Stomach (tissue), 9 donors: ENCODE results near the gene GPR152. TPM values are rescaled to one million over a fixed set of nuclear protein-coding genes. Genes with fewer than 3 reads are reported as not detected.
A peak's percentile ranks its signal among the peaks of the same experiment; 100 is the strongest.

Experiments
- DNase-seq, 2 donors: peaks; one replicate each; pipeline versions ENCODE4 v3.0.0 to v3.0.0-alpha.2; 2013 to 2019
- H3K27ac ChIP-seq, 5 donors: fragments of 200-600 bp in 4 of 5; sonication (generic) in 4 of 5; one replicate each; pipeline ENCODE4 v1.5.1; 2013 to 2019; ENCODE audit warnings: mild to moderate bottlenecking in 1 of 5, moderate library complexity in 1 of 5
- H3K27me3 ChIP-seq, 3 donors: fragments of 200-600 bp; sonication (generic); one replicate each; pipeline ENCODE4 v1.5.1; 2017 to 2019; ENCODE audit warnings: mixed run types in 1 of 3
- H3K36me3 ChIP-seq, 4 donors: fragments of 200-600 bp; sonication (generic); 1 replicate in 3 of 4; 2 replicates in 1 of 4; pipeline ENCODE4 v1.5.1; 2016 to 2019
- H3K4me1 ChIP-seq, 4 donors: fragments of 200-600 bp; sonication (generic); one replicate each; pipeline ENCODE4 v1.5.1; 2016 to 2019
- H3K4me3 ChIP-seq, 4 donors: fragments of 200-600 bp; sonication (generic) in 3 of 4; one replicate each; pipeline ENCODE4 v1.5.1; 2016 to 2019; ENCODE audit warnings: mild to moderate bottlenecking in 1 of 4
- H3K9me3 ChIP-seq, 4 donors: fragments of 200-600 bp; sonication (generic); one replicate each; pipeline ENCODE4 v1.5.1; 2016 to 2019
- CTCF ChIP-seq, 7 experiments: fragments of 450-650 bp in 4 of 7; fragments of 200-600 bp in 3 of 7; sonication (generic) in 3 of 7; IDR thresholded peaks; one replicate each; pipeline ENCODE4 v1.5.1; 2016 to 2019; ENCODE audit warnings: antibody characterized with exemption in 7 of 7, control low read depth in 2 of 7, mild to moderate bottlenecking in 1 of 7
- EP300 ChIP-seq: sonication (generic); formaldehyde crosslinking; IDR thresholded peaks from one replicate; pipeline ENCODE4 v1.6.1; 2017; ENCODE audit warnings: antibody characterized with exemption
- POLR2A ChIP-seq, 4 donors: fragments of 450-650 bp; IDR thresholded peaks; one replicate each; pipeline ENCODE4 v1.6.1; 2016; ENCODE audit warnings: antibody characterized with exemption in 4 of 4, control low read depth in 2 of 4, mild to moderate bottlenecking in 1 of 4, moderate library complexity in 1 of 4
- POLR2AphosphoS5 ChIP-seq, 3 donors: sonication (generic); formaldehyde crosslinking; IDR thresholded peaks; one replicate each; pipeline ENCODE4 v1.6.1; 2016; ENCODE audit warnings: antibody characterized with exemption in 3 of 3
- WGBS, 5 donors: extraction: QIAGEN DNeasy Blood & Tissue Kit in 3 of 5; methylation state at CpG; one replicate each; pipeline versions ENCODE4 v1.1.5 to v1.1.7; 2013 to 2018; 5-methylcytosine and 5-hydroxymethylcytosine counted together
- intact Hi-C: fragments of 100-400 bp; cut with DNase I; formaldehyde crosslinking; loops from one replicate; pipeline ENCODE4 v1.15.1; 2023; ENCODE audit warnings: low total_unique reads
- polyA plus RNA-seq, 3 donors: library from polyadenylated mRNA; stranded (reverse); fragments of 200-250 nt; gene quantifications; one replicate each; pipeline ENCODE4 v1.2.3, GENCODE V29; 2013
- total RNA-seq, 5 donors: library from RNA; depleted of rRNA; stranded (reverse); fragments of >200 nt; gene quantifications; one replicate each; pipeline versions ENCODE4 v1.1.0 to v1.2.3, GENCODE V29; 2014 to 2016
- donor health status: healthy with polysubstance abuse.
- donor health status: Bipolar disorder and iron deficiency.
- donor health status: healthy.

The GPR152 gene
- total and polyA plus RNA-seq, 8 donors: not detected

- Histone ChIP-seq H3K4me3 (no peak overlapping the region), H3K4me1 (peaks cover 17 to 62% (median 44%) of the 10 kb centered on the region in 4 donors), H3K27ac (no peak overlapping the region), H3K27me3 (peaks cover 0 to 87% (median 0%) of the 10 kb centered on the region in 3 donors), H3K9me3 (no peaks in the 10 kb centered on the region), H3K36me3 (no peaks in the 10 kb centered on the region)
- WGBS, 5 donors: 72 to 83% (median 76%) methylated on average over 10 to 17 of the region's 17 CpGs
- intact Hi-C loops: no loop called here
- DNase-seq: no peak
- no peak for TF ChIP-seq CTCF (IDR thresholded peaks at IDR 0.05)
- no peak for TF ChIP-seq POLR2A (IDR thresholded peaks at IDR 0.05)
- no peak for TF ChIP-seq POLR2AphosphoS5 (IDR thresholded peaks at IDR 0.05)
- TF ChIP-seq EP300: no peak
These were observed 41.3 kb downstream of the GPR152 start for GRCh38 chr11:67410984-67411784.

GRCh38 chr11:67410369-67410831 lies 42.1 kb downstream of the GPR152 start:
- Histone ChIP-seq H3K27ac (peak overlapping the region in 1 of 5 donors; percentile 66), H3K36me3 (no peaks in the 10 kb centered on the region), H3K4me3 (no peak overlapping the region), H3K27me3 (peaks cover 0 to 87% (median 0%) of the 10 kb centered on the region in 3 donors), H3K9me3 (no peaks in the 10 kb centered on the region), H3K4me1 (peaks cover 9 to 54% (median 39%) of the 10 kb centered on the region in 4 donors)
- intact Hi-C loops: no loop called here
- TF ChIP-seq POLR2AphosphoS5 (IDR thresholded peaks at IDR 0.05) (no peak), POLR2A (IDR thresholded peaks at IDR 0.05) (no peak), CTCF (IDR thresholded peaks at IDR 0.05) (no peak)
- DNase-seq: no peak
- 54 to 72% (median 63%) methylated on average over 6 to 15 of the region's 15 CpGs for WGBS, 5 donors

- DNase-seq: peak; percentile 71 to 83
- TF ChIP-seq CTCF (IDR thresholded peaks at IDR 0.05) (no peak), POLR2A (IDR thresholded peaks at IDR 0.05) (no peak), EP300 (no peak), POLR2AphosphoS5 (IDR thresholded peaks at IDR 0.05) (no peak)
- intact Hi-C loops: no loop called here
- Histone ChIP-seq H3K4me3 (peak overlapping the region in 1 of 4 donors; percentile 9), H3K4me1 (peaks cover 3 to 49% (median 34%) of the 10 kb centered on the region in 4 donors), H3K36me3 (no peaks in the 10 kb centered on the region), H3K9me3 (no peaks in the 10 kb centered on the region), H3K27ac (peak overlapping the region in 4 of 5 donors; percentile 26 to 66 (median 46)), H3K27me3 (peaks cover 0 to 87% (median 0%) of the 10 kb centered on the region in 3 donors)
- 25 to 38% (median 36%) methylated on average over 9 to 13 of the region's 13 CpGs for WGBS, 5 donors
These were observed 42.7 kb downstream of the GPR152 start for GRCh38 chr11:67409781-67410368.

- Histone ChIP-seq H3K4me3 (peak overlapping the region in 1 of 4 donors; percentile 9), H3K36me3 (no peaks in the 10 kb centered on the region), H3K9me3 (no peaks in the 10 kb centered on the region), H3K27me3 (peaks cover 0 to 90% (median 0%) of the 10 kb centered on the region in 3 donors), H3K27ac (peak overlapping the region in 4 of 5 donors; percentile 26 to 66 (median 46)), H3K4me1 (peaks cover 0 to 43% (median 31%) of the 10 kb centered on the region in 4 donors)
- intact Hi-C loops: no loop called here
- DNase-seq: peak; percentile 57 to 68
- TF ChIP-seq EP300 (no peak), POLR2AphosphoS5 (IDR thresholded peaks at IDR 0.05) (no peak), POLR2A (IDR thresholded peaks at IDR 0.05) (no peak), CTCF (IDR thresholded peaks at IDR 0.05) (no peak)
- 63 to 69% (median 68%) methylated on average over 13 to 24 of the region's 24 CpGs for WGBS, 5 donors
These were observed 43.3 kb downstream of the GPR152 start for GRCh38 chr11:67409261-67409666.
